Mucosa of stomach (tissue), 1 donor: ENCODE results near the gene CTXN3.
"Not testable (repeated sequence)": the region's sequence is repeated elsewhere in the genome, so short reads cannot be mapped to it uniquely, and the experiment has no call there.

Experiments
- H3K27me3 ChIP-seq: one replicate; pipeline ENCODE4 v1.7.0; 2013; ENCODE audit warnings: mild to moderate bottlenecking, low read length; ENCODE audit not compliant: control insufficient read depth, insufficient read depth
- H3K36me3 ChIP-seq: one replicate; pipeline ENCODE4 v1.7.0; 2013; ENCODE audit warnings: low read length; ENCODE audit not compliant: control insufficient read depth, insufficient read depth
- H3K4me1 ChIP-seq: one replicate; pipeline ENCODE4 v1.7.0; 2013; ENCODE audit warnings: mild to moderate bottlenecking, low read length; ENCODE audit not compliant: control insufficient read depth, insufficient read depth
- H3K4me3 ChIP-seq: one replicate; pipeline ENCODE4 v1.7.0; 2013; ENCODE audit warnings: low read length
- H3K9ac ChIP-seq: one replicate; pipeline ENCODE4 v1.7.0; 2013; ENCODE audit warnings: mild to moderate bottlenecking, low read length, moderate library complexity
- H3K9me3 ChIP-seq: one replicate; pipeline ENCODE4 v1.7.0; 2013; ENCODE audit warnings: mild to moderate bottlenecking, low read length, moderate library complexity; ENCODE audit not compliant: control insufficient read depth
- donor health status: Pancreatic carcinoma.

Gene CTXN3

DNA sequence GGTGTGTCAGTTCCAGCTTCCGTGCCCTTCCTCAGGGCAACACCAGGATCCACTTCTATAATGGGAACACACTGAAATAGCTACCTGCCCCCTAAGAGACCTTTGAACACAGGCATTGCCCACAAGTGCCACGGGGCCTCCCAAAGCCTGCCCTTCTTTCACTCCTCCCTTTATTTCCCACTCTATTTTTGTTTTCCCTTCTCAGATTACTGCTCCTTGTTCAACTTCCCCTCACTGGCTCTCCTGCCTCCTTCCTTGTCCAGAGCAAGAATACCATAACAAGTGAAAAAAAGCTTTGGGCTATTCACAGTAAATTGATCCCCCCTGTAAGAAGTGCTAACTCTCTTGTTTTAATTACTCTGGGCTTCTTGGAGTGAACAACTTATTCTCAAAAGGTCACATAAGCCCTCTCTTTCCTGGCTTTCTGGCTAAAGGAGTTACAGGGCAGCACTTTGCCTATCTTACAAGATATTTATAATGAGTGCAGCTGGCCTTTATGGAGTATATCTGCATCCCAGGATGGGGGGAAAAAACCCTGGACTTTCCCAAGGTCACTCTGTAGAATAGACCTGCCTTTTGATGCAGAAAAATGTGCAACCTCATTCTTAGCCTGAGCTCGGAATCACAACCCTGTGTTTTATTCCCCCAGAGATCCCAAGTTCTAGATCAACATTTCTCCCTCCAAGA lies 11.3 kb downstream of the CTXN3 start:
- H3K27me3 ChIP-seq, result no peaks in the 10 kb centered on the region
- H3K36me3 ChIP-seq, result no peaks in the 10 kb centered on the region
- no peaks in the 10 kb centered on the region for H3K4me1 ChIP-seq
- no peak overlapping the region for H3K9ac ChIP-seq
- no peak overlapping the region for H3K4me3 ChIP-seq
- no peaks in the 10 kb centered on the region for H3K9me3 ChIP-seq

DNA sequence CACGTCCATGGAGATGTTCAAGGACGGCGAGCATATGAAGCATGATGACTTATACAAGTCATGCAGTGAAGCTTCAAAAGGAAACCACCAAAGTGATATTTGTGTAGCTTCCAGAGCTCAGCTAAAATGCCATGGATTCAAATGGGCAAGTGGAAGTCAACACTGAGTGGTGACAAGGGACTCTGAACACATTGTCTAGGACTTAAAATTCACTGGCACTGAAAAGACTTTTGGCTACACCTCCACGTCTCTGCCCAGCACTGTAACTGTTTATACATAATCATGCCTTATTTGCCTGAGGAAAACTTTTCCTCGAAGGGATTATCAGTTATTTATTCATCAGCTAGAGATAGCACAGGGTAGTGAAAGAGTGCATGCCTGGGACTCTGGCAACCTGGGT lies 15.2 kb downstream of the CTXN3 start:
- H3K9me3 ChIP-seq, result no peaks in the 10 kb centered on the region
- H3K27me3 ChIP-seq, result no peaks in the 10 kb centered on the region
- no peak overlapping the region for H3K9ac ChIP-seq
- H3K4me1 ChIP-seq, result no peaks in the 10 kb centered on the region
- no peak overlapping the region for H3K4me3 ChIP-seq
- H3K36me3 ChIP-seq, result no peaks in the 10 kb centered on the region

DNA sequence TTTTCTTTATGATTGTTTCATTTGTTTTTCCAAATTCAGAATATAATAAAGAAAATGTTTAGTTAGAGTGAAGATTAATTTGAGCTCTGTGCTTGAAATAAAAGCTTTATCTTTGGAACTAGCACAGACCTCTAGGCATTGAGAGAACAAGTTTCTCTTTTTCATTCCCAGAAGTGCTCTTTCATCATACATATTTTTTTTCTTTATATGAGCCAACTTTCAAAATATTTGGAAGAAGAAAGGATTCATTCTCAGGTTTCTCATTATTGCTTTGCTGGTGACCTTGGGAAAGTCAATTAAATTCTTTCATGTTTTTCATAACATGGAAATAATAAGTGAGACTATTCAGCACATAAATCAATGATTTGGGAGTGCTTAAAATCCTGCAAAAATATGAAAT lies 16.8 kb downstream of the CTXN3 start:
- H3K27me3 ChIP-seq, result no peaks in the 10 kb centered on the region
- no peaks in the 10 kb centered on the region for H3K36me3 ChIP-seq
- H3K4me1 ChIP-seq, result no peaks in the 10 kb centered on the region
- no peaks in the 10 kb centered on the region for H3K9me3 ChIP-seq
- no peak overlapping the region for H3K4me3 ChIP-seq
- H3K9ac ChIP-seq, result no peak overlapping the region

DNA sequence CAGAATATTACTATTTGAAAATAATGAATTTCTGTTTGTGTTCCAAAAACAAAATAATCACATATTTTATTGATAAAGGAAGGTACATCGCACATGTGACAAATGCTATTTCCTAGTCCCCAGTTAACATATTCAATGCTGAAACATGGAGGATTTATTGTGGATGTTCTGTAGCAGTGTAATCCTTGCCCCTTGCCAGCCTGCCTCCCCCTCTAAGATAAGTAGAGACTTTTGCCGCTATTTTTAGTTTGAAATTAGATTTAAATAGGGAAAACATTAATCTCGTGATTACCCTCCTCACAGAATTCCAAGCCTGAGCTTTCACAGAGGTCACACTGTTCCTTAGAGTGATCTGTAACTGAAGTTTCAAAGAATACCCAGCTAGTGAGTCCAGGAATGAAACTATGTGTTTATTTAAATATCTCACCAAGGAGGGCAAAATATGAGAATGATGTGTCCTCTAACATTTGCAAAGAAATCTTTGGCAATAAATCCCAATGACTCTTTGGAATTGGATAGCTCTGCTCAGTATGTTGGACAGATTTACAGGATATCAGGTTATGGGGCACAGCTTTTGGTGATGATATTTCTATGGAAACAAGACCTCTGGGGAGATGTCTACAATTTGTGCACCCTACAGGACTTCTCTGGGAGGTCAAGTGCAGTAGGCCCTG lies 17.3 kb downstream of the CTXN3 start:
- Histone ChIP-seq H3K4me1 (no peaks in the 10 kb centered on the region), H3K9me3 (no peaks in the 10 kb centered on the region), H3K36me3 (no peaks in the 10 kb centered on the region), H3K27me3 (no peaks in the 10 kb centered on the region), H3K4me3 (no peak overlapping the region), H3K9ac (no peak overlapping the region)

DNA sequence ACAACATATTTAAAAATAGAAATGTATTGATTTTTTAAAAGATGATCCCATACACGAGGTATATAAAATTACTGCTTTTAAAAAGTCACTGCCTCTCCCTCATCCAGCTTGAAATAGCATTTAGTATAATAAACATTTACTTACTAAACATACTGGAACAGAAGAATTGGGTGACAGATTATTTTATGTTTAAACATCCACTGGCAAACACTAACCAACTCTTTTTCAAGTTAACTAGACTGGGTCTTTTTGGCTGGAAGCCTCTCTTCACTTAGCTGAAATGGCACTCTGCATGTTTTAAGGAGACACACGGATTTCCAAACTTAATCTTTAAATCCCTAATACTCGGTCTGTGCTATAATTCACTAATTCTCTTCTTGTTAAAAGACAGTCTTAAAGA lies 19.0 kb downstream of the CTXN3 start:
- Histone ChIP-seq H3K4me3 (no peak overlapping the region), H3K9me3 (no peaks in the 10 kb centered on the region), H3K9ac (no peak overlapping the region), H3K4me1 (no peaks in the 10 kb centered on the region), H3K36me3 (no peaks in the 10 kb centered on the region), H3K27me3 (no peaks in the 10 kb centered on the region)

DNA sequence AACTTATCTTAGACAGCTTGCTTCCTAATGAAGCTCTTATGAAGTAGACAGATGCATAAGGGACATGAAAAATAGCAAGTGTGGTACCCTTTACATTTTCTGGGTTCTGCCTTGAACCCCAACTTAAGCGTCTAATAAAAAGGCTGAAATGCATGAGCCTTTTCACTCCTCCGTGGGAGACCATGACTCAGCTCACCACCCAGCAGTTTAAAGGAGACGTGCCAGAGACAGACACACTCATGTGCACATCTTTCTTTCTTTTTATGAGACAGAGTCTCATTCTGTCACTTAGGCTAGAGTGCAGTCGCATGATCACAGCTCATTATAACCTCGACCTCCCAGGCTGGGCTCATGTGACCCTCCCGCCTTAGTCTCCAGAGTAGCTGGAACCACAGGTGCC lies 22.3 kb downstream of the CTXN3 start:
- H3K4me1 ChIP-seq, result no peaks in the 10 kb centered on the region
- H3K27me3 ChIP-seq, result no peaks in the 10 kb centered on the region
- no peak overlapping the region for H3K4me3 ChIP-seq
- no peaks in the 10 kb centered on the region for H3K36me3 ChIP-seq
- H3K9ac ChIP-seq, result no peak overlapping the region
- H3K9me3 ChIP-seq, result no peaks in the 10 kb centered on the region

DNA sequence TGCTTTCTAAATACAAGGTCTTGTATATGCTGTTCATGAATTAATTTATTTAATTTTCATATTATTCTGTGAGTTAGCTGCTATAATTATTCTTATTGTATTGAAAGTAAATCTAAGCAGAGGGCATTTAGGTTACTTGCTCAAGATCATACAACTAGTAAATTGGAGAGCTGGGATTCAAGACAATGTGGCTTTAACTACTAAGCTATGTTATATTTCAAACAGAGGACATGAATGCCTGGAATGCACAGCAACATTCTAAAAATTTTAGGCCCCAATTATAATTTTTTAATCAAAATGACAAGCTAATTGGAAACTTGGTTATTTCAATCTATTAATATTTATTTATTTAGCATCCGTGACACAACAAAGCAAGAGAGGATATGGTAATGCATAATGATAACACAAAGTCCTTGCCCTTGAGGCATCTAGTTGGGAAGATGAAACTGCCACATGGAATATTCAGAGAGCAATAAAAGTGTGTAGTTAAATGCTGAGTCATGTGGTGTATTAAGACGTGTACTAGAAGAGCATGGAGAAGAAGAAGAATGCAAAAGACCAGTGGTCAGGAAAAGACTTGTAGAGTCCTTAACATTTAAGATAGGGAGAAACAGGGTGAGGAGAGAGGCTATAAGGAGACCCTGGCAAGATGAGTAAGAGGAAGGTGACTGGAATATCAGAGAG lies 24.4 kb downstream of the CTXN3 start:
- Histone ChIP-seq H3K27me3 (no peaks in the 10 kb centered on the region), H3K4me3 (no peak overlapping the region), H3K4me1 (no peaks in the 10 kb centered on the region), H3K9me3 (no peaks in the 10 kb centered on the region), H3K9ac (no peak overlapping the region), H3K36me3 (no peaks in the 10 kb centered on the region)

DNA sequence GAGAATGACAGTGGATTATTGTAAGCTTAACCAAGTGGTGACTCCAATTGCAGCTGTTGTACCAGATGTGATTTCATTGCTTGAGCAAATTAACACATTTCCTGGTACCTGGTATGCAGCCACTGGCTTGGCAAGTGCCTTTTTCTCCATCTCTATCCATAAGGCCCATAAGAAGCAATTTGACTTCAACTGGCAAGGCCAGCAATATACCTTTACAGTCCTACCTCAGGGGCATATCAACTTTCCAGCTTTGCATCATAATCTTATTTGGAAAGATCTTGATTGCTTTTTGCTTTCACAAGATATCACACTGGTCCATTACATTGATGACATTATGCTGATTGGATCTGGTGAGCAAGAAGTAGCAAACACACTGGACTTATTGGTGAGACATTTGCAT lies 28.1 kb downstream of the CTXN3 start:
- H3K9ac ChIP-seq, H3K27me3 ChIP-seq, H3K4me3 ChIP-seq, H3K36me3 ChIP-seq, H3K4me1 ChIP-seq, H3K9me3 ChIP-seq: not testable (repeated sequence)

DNA sequence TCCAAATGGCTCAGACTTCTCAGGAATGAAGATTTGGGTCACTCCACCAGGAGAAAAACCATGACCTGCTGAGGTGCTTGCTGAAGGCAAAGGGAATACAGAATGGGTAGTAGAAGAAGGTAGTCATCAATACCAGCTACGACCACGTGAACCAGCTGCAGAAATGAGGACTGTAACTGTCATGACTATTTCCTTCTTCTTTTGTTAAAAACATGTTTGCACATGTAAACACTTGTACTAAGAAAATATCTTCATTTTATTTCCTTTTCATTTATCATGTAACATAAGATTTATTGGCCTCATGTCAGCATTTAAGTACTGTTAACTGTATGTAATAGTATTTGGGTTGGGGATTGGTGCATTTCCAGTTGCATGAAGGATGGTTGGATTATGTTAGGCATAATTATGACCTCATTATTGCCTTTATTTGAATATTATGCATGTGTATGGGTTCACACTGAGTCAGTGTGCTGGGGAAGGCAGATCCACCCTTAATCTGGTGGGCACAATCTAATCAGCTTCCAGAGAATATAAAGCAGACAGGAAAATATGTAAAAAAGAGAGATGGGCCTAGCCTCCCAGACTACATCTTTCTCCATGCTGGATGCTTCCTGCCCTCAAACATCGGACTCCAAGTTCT lies 30.9 kb downstream of the CTXN3 start:
- not testable (repeated sequence) for H3K9me3 ChIP-seq, H3K27me3 ChIP-seq, H3K36me3 ChIP-seq, H3K4me1 ChIP-seq, H3K9ac ChIP-seq, H3K4me3 ChIP-seq

DNA sequence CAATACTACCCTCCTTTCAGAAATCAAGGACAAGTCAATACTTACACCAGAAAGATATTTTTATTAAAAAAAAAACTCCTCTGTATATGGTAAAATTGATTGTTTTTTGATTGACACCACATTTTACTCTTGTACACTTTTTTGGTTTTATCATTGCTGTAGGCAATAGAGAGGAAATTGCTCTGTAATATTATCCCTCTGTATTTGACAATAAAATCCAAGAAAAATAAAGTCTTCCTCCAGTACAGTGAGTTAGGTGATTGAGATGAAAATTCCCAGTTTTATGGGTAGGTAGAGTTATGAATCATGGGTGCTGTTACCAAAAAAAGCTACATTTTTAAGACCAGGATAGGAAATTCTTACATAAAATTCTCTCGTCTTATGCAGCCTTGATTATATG lies 31.7 kb downstream of the CTXN3 start:
- Histone ChIP-seq H3K9ac (no peak overlapping the region), H3K4me3 (no peak overlapping the region), H3K36me3 (no peaks in the 10 kb centered on the region), H3K4me1 (no peaks in the 10 kb centered on the region), H3K27me3 (no peaks in the 10 kb centered on the region), H3K9me3 (no peaks in the 10 kb centered on the region)

DNA sequence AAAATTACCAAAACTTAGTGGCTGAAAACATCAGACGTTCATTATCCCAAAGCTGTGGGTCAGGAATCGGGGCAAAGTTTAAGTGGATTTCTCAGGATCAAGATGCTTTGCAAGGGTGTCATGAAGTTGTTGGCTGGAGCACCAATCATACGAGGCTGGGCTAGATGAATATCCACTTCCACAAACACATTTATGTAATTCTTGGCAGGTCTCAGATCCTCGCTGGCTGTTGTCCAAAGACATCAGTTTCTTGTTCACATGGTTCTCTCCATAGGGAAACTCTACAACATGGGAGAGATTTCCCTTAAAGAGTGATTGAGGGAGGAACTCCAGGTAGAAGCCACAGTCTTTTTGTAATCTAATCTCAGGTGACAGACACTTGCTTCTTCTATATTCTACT lies 34.1 kb downstream of the CTXN3 start:
- H3K36me3 ChIP-seq, result no peaks in the 10 kb centered on the region
- H3K4me3 ChIP-seq, result no peak overlapping the region
- H3K27me3 ChIP-seq, result no peaks in the 10 kb centered on the region
- no peak overlapping the region for H3K9ac ChIP-seq
- H3K4me1 ChIP-seq, result no peaks in the 10 kb centered on the region
- no peaks in the 10 kb centered on the region for H3K9me3 ChIP-seq
